NB4 (cell line): ENCODE results near the gene PSD4.

Source experiments
- CTCF ChIP-seq: IDR thresholded peaks from one replicate; pipeline ENCODE4 v1.5.1; 2012; ENCODE audit warnings: low read depth, low read length
- MAX ChIP-seq: IDR thresholded peaks from 2 replicates; pipeline ENCODE4 v1.6.1; 2011; ENCODE audit warnings: low read depth, low read length

GRCh38 chr2:113169586-113169985, 4.2 kb upstream of the PSD4 start:
- TF ChIP-seq CTCF, result no peak
- no peak for TF ChIP-seq MAX
